ENCODE data around the gene PARVB.

- TF ChIP-seq CTCF (IDR thresholded peaks at IDR 0.05; ENCODE audit: low read depth, low read length) (no peak), EZH2phosphoT487 (IDR thresholded peaks at IDR 0.05; ENCODE audit: low read depth) (no peak)
Observed at GRCh38 chr22:44181912-44182587, 157.9 kb downstream of the PARVB start.
